ACHN (cell line): ENCODE measurements around the gene ALG12.

ENCODE experiments used
- DNase-seq: peaks from one replicate; pipeline ENCODE4 v3.0.0-alpha.2; 2015
- in situ Hi-C: cut with HindIII; loops from 2 replicates; pipeline ENCODE4 v1.10.0; 2017; ENCODE audit warnings: low sequenced_read_pairs, low pct_ligation_motif_present, low pct_unique_long_range_greater_than_20kb

The ALG12 gene

GRCh38 chr22:49904040-49904369 lies 14.2 kb downstream of the ALG12 start:
- no peak for DNase-seq
- in situ Hi-C loops: no loop called here

GRCh38 chr22:49903322-49904039 lies 14.8 kb downstream of the ALG12 start:
- no peak for DNase-seq
- in situ Hi-C loops: no loop called here

- DNase-seq: no peak
- in situ Hi-C loops: no loop called here
Measured at GRCh38 chr22:49901457-49901856, 16.8 kb downstream of the ALG12 start.

- in situ Hi-C loops: no loop called here
- no peak for DNase-seq
Measured at GRCh38 chr22:49900441-49901230, 17.6 kb downstream of the ALG12 start.

- DNase-seq: no peak
- in situ Hi-C loops: no loop called here
Measured at GRCh38 chr22:49899530-49899929, 18.7 kb downstream of the ALG12 start.

GRCh38 chr22:49897015-49897684 lies 21.1 kb downstream of the ALG12 start:
- in situ Hi-C loops: no loop called here

GRCh38 chr22:49896201-49896600 lies 22.0 kb downstream of the ALG12 start:
- in situ Hi-C loops: no loop called here

More at GRCh38 chr22:49897015-49897684, 21.1 kb downstream of the ALG12 start:
- no peak for DNase-seq

GRCh38 chr22:49894322-49895054 lies 23.8 kb downstream of the ALG12 start:
- no peak for DNase-seq
- in situ Hi-C loops: no loop called here

More at GRCh38 chr22:49896201-49896600, 22.0 kb downstream of the ALG12 start:
- DNase-seq: no peak

- in situ Hi-C loops: no loop called here
- DNase-seq: no peak
Measured at GRCh38 chr22:49893025-49893424, 25.2 kb downstream of the ALG12 start.

- no peak for DNase-seq
- in situ Hi-C loops: no loop called here
Measured at GRCh38 chr22:49892226-49892899, 25.9 kb downstream of the ALG12 start.

- in situ Hi-C loops: no loop called here
- no peak for DNase-seq
Measured at GRCh38 chr22:49889071-49889470, 29.2 kb downstream of the ALG12 start.

- DNase-seq: no peak
- in situ Hi-C loops: no loop called here
Measured at GRCh38 chr22:49887702-49888101, 30.5 kb downstream of the ALG12 start.

GRCh38 chr22:49887064-49887451 lies 31.2 kb downstream of the ALG12 start:
- DNase-seq: no peak
- in situ Hi-C loops: no loop called here

GRCh38 chr22:49886346-49887063 lies 31.7 kb downstream of the ALG12 start:
- in situ Hi-C loops: no loop called here

GRCh38 chr22:49885881-49886280 lies 32.4 kb downstream of the ALG12 start:
- in situ Hi-C loops: no loop called here
- DNase-seq: no peak

More at GRCh38 chr22:49886346-49887063, 31.7 kb downstream of the ALG12 start:
- DNase-seq: no peak

GRCh38 chr22:49885281-49885680 lies 33.0 kb downstream of the ALG12 start:
- in situ Hi-C loops: no loop called here
- no peak for DNase-seq

GRCh38 chr22:49884503-49885260 lies 33.6 kb downstream of the ALG12 start:
- in situ Hi-C loops: no loop called here
- no peak for DNase-seq
